Uterus (tissue), 4 donors: ENCODE measurements around the gene CCM2. TPM values are rescaled to one million over a fixed set of nuclear protein-coding genes. Genes with fewer than 3 reads are reported as not detected.

Experiments used
- DNase-seq, 2 donors: peaks; one replicate each; pipeline ENCODE4 v3.0.0-alpha.2; 2019 to 2020
- H3K27ac ChIP-seq, 2 donors: fragments of 200-600 bp; sonication (generic); 1 replicate in 1 of 2; 2 replicates in 1 of 2; pipeline ENCODE4 v1.5.1; 2016 to 2018
- H3K27me3 ChIP-seq, 2 donors: fragments of 200-600 bp; sonication (generic); one replicate each; pipeline ENCODE4 v1.5.1; 2018 to 2019; ENCODE audit warnings: control low read depth in 1 of 2
- H3K36me3 ChIP-seq, 2 donors: fragments of 200-600 bp; sonication (generic); one replicate each; pipeline ENCODE4 v1.5.1; 2019; ENCODE audit warnings: control low read depth in 1 of 2
- H3K4me1 ChIP-seq, 2 donors: fragments of 200-600 bp; sonication (generic); one replicate each; pipeline ENCODE4 v1.5.1; 2018 to 2019; ENCODE audit warnings: control low read depth in 1 of 2
- H3K4me3 ChIP-seq, 2 donors: fragments of 200-600 bp; sonication (generic); 1 replicate in 1 of 2; 2 replicates in 1 of 2; pipeline ENCODE4 v1.5.1; 2018 to 2019; ENCODE audit warnings: mild to moderate bottlenecking in 1 of 2
- H3K9me3 ChIP-seq, 2 donors: fragments of 200-600 bp; sonication (generic); one replicate each; pipeline ENCODE4 v1.5.1; 2019; ENCODE audit warnings: control low read depth in 1 of 2
- POLR2A ChIP-seq, 2 donors: fragments of 450-650 bp; IDR thresholded peaks; one replicate each; pipeline ENCODE4 v1.6.1; 2016; ENCODE audit warnings: antibody characterized with exemption in 2 of 2, mild to moderate bottlenecking in 1 of 2, moderate library complexity in 1 of 2
- intact Hi-C: fragments of 100-400 bp; cut with DNase I; formaldehyde crosslinking; loops from one replicate; pipeline ENCODE4 v1.15.1; 2023; ENCODE audit warnings: low total_unique reads
- total RNA-seq, 4 donors: library from RNA; depleted of rRNA in 3 of 4; stranded (reverse); fragments of >200 nt in 3 of 4; gene quantifications; one replicate each; pipeline versions ENCODE4 v1.1.0 to v1.2.4, GENCODE V29; 2014 to 2023
- TF ChIP-seq, protein P1 (sequence below), 4 experiments: fragments of 200-600 bp in 2 of 4; fragments of 450-650 bp in 2 of 4; sonication (generic) in 2 of 4; IDR thresholded peaks; one replicate each; pipeline ENCODE4 v1.5.1; 2016 to 2019; ENCODE audit warnings: antibody characterized with exemption in 4 of 4, mild to moderate bottlenecking in 2 of 4, moderate library complexity in 1 of 4
- donor health status: DM: yes; HTN: yes; CAD: no.

The CCM2 gene
- total RNA-seq, 4 donors from 2014 or later, result 7.6 to 70.2 (median 33.6) TPM

DNA sequence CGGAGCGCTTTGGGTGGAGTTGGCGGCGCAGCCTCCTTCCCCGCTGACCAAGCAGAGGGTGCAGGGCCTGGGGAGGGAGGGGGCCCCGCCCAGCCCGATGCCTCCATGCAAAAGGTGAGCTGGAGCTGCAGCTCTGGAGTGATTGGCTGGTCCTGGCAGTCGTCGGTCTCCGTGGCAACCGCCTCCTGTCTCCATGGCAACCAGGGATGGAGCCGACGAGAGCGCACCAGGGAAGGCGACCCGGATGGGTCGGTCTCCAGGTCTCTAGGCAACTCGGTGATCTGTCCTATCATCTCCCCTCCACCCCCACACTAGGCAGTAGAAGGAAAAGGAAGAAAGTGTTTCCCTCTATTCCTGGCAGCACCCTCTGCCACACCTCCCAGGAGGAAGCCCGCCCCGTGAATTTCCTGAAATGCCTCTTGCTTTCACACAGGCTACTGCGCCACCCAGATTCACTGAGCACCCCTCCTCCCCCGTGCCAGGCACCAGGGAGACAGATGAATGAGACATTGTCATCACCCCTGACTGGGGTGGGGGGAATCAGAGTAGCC, 89.4 kb downstream of the CCM2 start:
- no peaks in the 10 kb centered on the region for H3K36me3 ChIP-seq
- TF ChIP-seq POLR2A (IDR thresholded peaks at IDR 0.05), result no peak
- TF ChIP-seq, protein P1, sequence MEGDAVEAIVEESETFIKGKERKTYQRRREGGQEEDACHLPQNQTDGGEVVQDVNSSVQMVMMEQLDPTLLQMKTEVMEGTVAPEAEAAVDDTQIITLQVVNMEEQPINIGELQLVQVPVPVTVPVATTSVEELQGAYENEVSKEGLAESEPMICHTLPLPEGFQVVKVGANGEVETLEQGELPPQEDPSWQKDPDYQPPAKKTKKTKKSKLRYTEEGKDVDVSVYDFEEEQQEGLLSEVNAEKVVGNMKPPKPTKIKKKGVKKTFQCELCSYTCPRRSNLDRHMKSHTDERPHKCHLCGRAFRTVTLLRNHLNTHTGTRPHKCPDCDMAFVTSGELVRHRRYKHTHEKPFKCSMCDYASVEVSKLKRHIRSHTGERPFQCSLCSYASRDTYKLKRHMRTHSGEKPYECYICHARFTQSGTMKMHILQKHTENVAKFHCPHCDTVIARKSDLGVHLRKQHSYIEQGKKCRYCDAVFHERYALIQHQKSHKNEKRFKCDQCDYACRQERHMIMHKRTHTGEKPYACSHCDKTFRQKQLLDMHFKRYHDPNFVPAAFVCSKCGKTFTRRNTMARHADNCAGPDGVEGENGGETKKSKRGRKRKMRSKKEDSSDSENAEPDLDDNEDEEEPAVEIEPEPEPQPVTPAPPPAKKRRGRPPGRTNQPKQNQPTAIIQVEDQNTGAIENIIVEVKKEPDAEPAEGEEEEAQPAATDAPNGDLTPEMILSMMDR (IDR thresholded peaks at IDR 0.05), result no peak
- DNase-seq, result peak; percentile 59 to 65
- peak overlapping the region; percentile 76 to 88 for H3K27ac ChIP-seq
- H3K4me1 ChIP-seq, result no peaks in the 10 kb centered on the region
- no peaks in the 10 kb centered on the region for H3K27me3 ChIP-seq
- no peaks in the 10 kb centered on the region for H3K9me3 ChIP-seq
- H3K4me3 ChIP-seq, result peak overlapping the region; percentile 48 to 56
- intact Hi-C loops, result no loop called here

DNA sequence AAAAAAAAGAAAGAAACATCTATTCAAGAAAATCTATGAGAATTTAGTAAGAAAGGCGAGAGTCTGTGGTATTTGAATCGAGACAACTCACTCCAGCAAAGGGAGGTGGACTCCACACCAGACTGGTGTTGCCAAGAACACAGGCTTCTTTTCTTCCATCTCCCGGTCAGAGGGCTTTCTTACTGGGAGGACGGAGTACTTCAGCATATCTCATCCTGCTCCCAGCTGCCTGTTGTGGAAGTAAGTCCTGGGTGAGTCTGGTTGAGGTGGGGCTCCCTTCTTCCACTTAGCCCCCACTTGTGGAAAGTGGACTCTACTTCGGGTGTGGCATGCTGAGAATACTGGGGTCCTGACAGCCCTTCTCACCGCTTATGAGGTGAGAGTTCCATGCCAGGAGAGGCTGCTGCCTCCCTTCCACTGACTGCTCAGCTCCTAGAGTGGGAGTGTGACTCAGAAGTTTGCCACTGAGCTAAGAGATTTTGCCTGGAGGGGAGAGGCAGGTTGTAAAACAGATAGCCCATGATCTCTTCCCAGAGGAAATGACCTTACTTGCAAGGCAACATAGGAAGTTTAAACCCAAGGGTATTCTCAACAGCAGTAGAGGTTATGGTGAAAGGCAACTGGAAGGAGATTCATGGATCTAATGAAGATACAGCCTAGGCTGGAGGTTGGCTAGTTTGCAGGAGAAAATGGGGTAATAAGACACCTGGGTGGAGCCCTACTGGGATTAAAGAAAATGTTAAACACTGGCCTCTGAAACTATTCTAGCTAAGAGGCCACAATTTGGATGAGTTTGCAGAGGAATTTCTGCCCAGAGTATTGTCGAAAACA, 92.3 kb downstream of the CCM2 start:
- no peak for TF ChIP-seq POLR2A (IDR thresholded peaks at IDR 0.05)
- TF ChIP-seq, protein P1 (IDR thresholded peaks at IDR 0.05), result no peak
- intact Hi-C loops, result no loop called here
- Histone ChIP-seq H3K27ac (no peak overlapping the region), H3K4me1 (no peaks in the 10 kb centered on the region), H3K9me3 (no peaks in the 10 kb centered on the region), H3K27me3 (no peaks in the 10 kb centered on the region), H3K4me3 (no peak overlapping the region), H3K36me3 (no peaks in the 10 kb centered on the region)
- DNase-seq, result no peak

DNA sequence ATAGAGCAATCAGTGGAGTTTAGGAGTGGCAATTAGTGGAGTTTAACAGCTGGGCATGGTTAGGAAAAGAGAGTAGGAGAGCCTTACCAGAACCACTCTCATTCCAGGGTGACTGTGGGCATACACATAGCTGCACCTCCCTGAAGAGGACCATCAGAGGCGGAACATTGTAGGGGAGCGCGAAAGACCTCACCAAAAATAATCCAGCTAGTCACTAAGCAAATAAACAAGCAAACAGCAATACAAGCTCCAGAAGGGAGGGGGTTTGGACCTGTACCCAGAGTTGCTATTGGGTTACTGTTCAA, 92.9 kb downstream of the CCM2 start:
- Histone ChIP-seq H3K27me3 (no peaks in the 10 kb centered on the region), H3K27ac (no peak overlapping the region), H3K36me3 (no peaks in the 10 kb centered on the region), H3K4me1 (no peaks in the 10 kb centered on the region), H3K9me3 (no peaks in the 10 kb centered on the region), H3K4me3 (no peak overlapping the region)
- no peak for DNase-seq
- TF ChIP-seq POLR2A (IDR thresholded peaks at IDR 0.05), result no peak
- TF ChIP-seq, protein P1 (IDR thresholded peaks at IDR 0.05), result no peak
- intact Hi-C loops, result no loop called here

DNA sequence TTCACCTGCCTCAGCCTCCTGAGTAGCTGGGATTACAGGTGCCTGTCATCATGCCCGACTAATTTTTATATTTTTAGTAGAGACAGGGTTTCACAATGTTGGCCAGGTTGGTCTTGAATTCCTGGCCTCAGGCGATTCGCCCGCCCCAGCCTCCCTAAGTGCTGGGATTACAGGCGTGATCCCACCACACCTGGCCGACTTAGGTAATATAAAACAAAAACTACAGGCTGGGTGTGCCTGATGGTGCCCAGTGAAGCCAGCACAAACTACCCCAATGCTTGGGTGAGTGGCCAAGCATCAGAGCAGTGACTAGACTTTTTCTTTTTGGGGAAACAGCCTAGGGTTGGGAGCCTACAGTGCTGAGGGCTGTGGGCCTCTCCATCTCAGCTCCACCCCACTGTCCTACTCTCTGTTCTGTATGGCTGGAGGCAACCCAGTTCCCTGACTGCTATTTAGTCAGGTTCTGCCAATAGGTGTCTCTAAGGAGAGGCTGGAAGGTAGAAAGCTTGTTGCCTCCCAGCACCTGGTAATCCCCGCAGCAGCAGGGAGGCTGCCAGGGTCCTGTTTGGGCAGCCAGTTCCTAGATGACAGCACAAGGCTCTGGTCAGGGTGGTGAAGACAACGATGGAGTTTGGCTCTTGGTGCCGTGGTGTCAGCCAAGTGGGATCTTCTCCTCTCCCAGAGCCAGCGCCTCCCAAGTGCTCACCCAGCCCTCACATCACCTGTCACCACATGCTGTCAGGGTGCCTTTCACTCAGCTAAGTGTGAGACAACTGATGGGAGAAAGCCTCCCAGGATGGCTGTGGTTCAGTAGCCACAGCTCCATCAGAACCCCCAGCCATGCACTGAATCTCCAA, 99.2 kb downstream of the CCM2 start:
- TF ChIP-seq, protein P1 (IDR thresholded peaks at IDR 0.05), result no peak
- no peak for TF ChIP-seq POLR2A (IDR thresholded peaks at IDR 0.05)
- no peaks in the 10 kb centered on the region for H3K27me3 ChIP-seq
- H3K4me3 ChIP-seq, result no peak overlapping the region
- intact Hi-C loops, result no loop called here
- no peaks in the 10 kb centered on the region for H3K9me3 ChIP-seq
- no peak overlapping the region for H3K27ac ChIP-seq
- H3K36me3 ChIP-seq, result no peaks in the 10 kb centered on the region
- no peaks in the 10 kb centered on the region for H3K4me1 ChIP-seq
- no peak for DNase-seq
